Astrocyte (in vitro differentiated cells and primary cell): Measurements from ENCODE around the gene CEP250.

ENCODE experiments used
- CTCF ChIP-seq: IDR thresholded peaks from 2 replicates; pipeline ENCODE4 v1.5.1; 2011; ENCODE audit warnings: low read depth, mild to moderate bottlenecking, inconsistent platforms, low read length, moderate library complexity; ENCODE audit not compliant: insufficient read depth
- EZH2 ChIP-seq: IDR thresholded peaks from 2 replicates; pipeline ENCODE4 v1.6.1; 2012; ENCODE audit warnings: mild to moderate bottlenecking, low read length, inconsistent platforms; ENCODE audit not compliant: insufficient read depth

GRCh38 chr20:35465976-35466375 lies 10.6 kb downstream of the CEP250 start:
- TF ChIP-seq EZH2: no peak
- TF ChIP-seq CTCF: no peak
